HTERT RPE-1 (cell line): Measurements from ENCODE around the gene WIPF2.

Source experiments
- in situ Hi-C: fragments of 300-500 bp; cut with MboI; formaldehyde crosslinking; loops from 4 replicates; pipeline ENCODE4 v1.14.3; 2020; ENCODE audit warnings: low sequenced_read_pairs

Gene WIPF2

DNA sequence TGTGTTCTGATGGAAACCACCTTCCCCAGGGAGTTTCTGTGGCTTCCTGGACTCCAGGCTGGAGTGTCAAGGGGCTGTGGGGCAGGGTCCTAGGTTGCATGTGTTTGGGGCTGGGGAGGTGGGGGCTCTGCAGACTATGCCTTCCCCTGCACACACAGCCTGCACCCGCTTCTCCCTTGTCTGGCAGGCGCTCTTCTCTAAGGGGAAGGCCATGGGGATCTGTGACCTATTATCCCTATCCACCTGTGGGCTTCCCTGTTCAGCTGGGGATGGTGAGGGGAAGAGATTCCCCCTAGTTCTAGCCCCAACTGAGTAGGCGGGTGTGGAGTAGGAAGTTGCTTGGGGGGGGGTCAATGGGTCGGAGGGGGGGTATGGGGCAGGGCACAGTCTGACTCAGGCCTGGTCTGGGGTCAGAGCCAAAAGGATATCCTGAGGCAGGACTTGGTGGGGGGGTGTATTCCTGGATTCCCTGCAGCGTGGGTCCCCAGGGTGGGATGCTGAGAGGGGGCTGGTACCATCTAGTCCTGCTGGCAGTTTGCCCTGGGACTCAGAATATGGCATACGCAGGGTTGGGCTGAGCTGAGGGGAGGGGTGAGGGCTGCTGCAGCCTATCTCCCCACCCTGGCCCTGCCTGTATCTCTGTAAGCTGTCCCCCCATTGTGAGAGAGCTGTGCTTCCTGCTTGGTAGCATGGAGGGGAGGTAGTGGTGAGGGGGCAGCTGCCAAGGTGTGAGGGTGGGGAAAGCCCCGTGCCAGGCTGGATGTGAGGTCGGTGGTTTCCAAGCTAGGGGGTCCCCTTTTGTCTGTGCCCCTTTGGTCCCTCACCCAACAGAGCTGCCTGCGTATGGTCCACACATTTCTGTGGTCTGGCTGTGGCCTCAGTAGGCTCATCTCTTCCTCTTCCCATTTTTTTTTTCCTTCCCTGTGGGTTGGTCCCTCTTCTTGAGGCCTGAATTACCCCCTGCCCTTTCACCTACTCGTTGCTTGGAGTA is 104.6 kb downstream of the WIPF2 start:
- in situ Hi-C loops: no loop called here

DNA sequence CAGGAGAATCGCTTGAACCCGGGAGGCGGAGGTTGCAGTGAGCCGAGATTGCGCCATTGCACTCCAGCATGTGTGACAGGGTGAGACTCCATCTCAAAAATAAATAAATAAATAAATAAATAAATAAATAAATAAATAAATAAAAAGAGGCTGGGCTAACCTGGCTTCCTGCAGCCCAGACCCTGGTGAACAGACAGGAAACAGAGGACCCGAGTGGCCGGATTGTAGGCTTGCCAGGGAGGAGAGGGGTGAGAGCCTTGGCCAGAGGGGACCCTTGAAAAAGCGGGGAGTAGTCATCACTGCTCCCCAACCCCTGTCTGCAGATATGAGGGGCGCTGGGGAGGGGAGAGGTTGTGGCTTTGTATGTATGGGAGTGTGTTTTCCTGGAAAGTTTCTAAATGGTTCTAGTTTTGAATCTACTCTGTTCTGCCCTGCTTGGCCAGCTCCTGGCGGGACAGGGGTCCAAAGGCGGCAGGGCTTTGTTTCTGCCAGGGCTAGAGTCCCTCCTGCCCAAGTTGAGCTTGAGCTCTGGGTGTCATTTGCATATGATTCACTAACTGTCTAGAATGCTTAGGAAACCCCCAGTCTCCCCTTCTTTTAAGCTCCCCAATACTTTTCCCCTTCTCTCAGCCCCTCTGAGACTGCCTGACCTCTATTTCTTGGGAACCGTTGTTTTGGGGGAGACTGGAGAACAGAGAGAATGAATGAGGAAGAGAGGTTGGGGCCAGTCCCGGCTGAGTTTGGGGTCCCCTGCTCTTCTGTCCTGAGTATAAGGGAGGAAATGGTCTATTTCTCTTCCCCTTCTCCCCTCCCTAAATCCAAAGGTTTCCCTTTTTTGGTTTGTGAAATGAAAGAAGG is 106.3 kb downstream of the WIPF2 start:
- in situ Hi-C loops: no loop called here

DNA sequence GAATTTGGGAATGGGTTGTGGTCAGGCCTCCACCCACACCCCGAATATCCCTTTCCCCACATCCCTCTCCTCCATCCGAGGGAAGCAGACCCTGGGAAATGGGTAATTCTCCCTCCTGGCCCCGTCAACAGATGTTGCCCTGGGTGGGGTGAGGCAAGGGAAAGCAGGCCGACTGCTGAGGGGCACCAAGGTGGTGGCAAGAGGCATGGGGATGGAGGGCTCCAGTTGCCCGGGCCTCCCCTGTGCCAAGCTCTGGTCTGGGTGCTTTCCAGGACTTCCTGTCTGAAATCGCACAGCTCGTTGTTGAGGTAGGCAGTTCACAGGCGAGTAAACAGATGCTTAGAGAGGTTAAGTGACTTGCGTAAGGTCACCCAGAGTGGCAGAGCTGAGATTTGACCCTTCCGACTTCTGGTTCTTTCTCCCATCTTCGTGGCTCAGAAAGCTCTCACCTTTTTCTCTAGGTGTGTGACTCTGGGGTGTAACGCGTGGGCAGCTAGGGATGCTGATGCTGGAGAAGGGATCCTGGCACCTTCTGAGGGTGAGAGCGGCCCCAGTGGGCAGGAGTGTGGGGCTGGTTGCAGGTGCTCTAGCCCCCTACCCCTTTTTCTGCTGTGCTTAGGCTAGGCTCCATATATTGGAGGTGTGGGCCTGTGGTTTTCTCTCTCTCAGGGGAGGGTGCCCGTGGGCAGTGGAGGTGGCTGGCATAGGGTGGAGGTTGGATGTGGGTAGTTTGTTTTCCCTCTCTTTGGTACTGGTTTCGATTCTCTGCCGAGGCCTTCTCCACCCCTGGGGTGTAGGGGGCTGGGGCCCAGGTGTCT is 107.1 kb downstream of the WIPF2 start:
- in situ Hi-C loops: no loop called here

DNA sequence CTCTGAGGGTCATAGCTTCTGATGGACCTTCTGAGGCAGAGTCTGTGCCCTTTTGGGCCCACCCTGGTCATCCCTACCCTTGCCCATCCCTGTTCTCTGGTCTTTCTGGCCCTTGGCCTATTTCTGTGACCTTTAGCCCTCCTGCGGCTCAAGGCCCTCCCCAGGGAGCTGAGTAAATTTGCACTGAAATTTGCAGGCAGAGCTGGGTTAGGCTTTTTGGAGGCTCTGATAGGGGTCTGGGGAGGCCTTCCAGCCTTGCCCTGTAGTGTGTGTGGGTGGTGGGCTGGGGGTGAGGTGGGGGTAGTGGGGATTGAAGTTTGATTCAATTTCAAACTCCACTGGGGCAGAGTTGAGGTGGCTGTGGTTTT is 107.7 kb downstream of the WIPF2 start:
- in situ Hi-C loops: no loop called here

DNA sequence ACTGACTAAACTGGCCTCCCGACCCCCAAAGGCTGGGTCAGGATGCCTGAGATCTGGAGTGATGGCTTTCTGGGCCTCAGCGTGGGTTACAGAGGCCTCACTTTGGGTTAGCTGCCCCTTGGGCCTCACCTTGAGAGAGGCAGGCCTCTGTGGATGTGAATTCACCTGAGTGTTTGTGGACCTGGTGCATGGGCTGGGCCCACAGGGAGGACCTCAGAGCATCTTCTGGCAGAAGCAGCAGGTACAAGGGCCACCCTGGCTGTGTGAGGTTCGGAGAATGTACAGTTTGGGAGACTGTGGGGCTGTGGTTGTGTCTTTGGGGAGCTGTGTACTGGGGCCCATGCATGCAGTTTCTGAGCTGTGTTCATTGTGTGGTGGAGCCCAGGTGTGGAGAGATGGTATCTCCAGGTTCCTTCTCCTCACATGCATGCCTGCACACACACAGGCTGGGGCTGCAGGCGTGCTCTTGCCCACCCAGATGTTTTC is 108.2 kb downstream of the WIPF2 start:
- in situ Hi-C loops: no loop called here

DNA sequence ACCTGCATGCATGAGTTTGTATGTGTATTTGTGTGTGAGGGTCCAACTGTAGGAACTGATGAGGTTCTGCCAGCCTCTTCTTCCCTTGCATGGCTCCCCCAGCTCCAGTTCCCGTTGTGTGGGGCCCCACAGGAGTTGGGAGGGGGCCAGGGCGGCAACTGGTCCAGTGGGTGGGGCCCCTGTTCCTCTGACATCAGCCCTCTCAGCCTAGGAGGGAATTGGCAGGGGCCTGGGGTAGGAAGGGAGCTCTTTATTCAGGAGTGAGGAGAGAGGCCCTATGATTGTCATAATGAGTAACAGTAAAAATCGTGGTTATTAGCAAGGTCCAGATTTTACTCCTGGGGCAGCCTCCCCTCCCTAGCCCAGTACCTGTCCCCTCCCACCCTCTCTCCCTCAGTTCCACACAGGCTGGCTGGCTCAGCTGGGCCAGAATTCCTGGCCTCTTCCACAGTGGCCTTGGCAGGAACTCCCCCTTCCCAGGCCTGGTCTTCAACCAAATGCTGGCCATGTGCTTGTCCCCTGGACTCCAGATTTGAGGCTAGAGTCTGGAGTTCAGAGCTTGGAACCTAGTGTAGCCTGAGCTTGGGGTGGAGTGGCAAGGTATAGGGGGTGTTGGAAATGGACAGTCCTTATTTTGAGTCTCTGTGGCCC is 108.8 kb downstream of the WIPF2 start:
- in situ Hi-C loops: no loop called here

DNA sequence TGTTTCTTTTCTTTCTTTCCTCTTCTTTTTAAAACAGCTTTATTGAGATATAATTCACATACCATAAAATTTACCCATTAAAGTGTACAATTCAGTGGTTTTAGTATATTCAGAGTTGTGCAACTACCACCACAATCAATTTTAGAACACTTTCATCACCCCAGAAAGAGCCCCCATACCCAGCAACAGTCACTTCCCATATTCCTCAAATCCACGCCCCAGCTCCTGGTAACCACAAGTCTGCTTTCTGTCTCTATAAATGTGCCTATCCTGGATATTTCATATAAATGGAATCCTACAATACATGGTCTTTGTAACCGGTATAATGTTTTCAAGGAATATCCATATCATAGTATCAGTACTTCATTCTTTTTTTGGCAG is 109.3 kb downstream of the WIPF2 start:
- in situ Hi-C loops: no loop called here

DNA sequence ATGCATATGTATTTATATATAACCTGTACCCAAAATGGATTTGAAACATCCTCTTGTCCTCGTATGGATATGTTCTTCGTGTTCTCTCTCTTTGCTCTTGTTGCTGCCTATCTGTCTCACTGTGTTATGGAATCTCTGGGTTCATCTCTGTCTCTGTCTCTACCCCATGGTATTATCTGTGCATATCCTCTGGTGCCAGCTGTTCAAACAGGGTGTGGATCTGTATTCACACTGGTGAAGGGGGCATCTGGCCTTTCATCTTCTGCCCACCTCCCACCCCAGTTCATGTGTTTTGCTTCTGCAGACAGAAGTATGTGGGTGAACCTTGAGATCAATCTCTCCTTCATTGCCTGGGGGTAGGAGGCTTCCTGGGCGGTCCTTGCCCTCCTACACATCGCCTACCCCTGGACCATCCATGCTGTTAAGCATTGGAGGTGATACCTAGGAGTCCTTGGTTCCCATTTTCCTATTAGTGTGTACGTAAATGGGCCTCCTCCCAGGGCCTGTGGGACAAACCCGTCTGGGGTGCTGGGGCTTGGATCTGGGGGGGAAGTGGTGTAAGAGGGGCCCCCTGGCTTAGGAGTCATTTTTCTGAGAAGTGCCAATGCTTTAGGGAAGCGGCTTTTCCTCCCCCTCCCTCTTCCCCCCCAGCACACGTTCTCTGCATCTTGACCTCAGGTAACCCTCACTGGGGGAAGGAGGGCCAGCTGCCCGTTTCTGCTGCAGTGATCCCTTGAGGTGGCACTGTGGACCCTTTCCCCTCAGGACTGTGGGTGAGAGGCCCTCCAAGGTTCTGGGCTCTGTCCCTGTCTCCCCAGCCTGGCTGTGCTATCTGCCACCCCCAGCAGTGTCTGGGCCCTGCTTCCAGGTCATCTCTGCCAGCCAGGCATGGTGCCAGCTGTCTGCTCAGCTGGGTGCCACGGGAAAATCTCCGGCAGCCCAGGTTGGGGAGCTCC is 111.0 kb downstream of the WIPF2 start:
- in situ Hi-C loops: no loop called here

DNA sequence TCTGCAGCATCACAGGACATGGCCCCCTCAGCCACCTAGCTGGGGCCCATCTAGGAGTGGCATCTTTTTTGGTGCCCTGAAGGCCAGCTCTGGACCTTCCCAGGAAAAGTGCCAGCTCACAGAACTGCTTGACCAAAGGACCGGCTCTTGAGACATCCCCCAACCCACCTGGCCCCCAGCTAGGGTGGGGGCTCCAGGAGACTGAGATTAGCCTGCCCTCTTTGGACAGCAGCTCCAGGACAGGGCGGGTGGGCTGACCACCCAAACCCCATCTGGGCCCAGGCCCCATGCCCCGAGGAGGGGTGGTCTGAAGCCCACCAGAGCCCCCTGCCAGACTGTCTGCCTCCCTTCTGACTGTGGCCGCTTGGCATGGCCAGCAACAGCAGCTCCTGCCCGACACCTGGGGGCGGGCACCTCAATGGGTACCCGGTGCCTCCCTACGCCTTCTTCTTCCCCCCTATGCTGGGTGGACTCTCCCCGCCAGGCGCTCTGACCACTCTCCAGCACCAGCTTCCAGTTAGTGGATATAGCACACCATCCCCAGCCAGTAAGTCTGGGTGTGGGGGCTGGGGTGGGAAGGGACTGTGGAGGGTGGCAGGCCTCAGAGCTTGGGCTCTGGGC is 111.9 kb downstream of the WIPF2 start:
- in situ Hi-C loops: no loop called here

DNA sequence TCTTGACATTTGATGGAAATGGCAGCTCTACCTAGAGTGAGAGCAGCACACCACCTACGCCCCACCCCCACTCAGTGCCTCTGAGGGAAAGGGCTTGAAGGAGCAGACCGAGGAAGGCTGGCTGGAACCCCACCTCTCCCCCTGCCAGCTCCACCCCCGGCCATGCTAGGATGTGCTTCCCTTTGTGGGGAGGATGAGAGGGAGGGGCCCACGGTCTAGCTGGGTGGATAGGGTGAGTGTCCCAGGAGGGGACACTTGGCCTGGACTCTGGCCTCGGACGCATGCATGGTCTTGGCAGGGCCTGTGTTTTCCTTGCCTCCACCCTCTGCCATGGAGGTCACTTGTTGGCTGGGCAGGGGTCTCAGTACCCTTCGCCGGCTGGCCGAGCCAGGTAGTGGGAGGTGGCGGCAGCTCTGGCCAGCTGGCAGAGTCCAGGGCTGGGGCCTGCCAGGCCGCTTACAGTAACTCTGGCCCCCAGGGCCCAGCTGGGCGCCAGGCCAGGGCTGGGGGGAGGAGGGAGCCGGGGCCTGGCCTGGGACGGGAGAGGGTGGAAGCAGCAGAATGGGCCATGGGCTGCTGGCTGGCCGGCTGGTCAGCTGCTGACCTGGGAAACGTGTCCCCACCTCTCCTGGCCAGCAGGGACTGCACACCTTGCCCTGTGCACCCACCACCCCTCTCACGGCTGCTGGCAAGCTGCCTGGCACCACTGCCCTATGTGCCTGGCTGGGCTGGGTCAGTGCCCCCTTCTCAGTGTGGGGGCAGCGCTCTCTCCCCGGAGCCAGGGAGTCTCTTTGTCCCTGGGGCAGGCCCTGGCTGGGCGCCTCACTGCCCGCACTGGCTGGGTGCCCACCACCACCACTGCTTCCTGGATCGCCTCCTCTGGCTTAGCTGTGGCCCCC is 112.9 kb downstream of the WIPF2 start:
- in situ Hi-C loops: no loop called here
